Esophagus squamous epithelium (tissue), 4 donors: ENCODE measurements around the gene OR4C5.
"Not testable (repeated sequence)": the region's sequence is repeated elsewhere in the genome, so short reads cannot be mapped to it uniquely, and the experiment has no call there.

Experiments
- CTCF ChIP-seq, 6 experiments: fragments of 450-650 bp in 4 of 6; fragments of 200-600 bp in 2 of 6; sonication (generic) in 2 of 6; IDR thresholded peaks; one replicate each; pipeline ENCODE4 v1.5.1; 2016 to 2019; ENCODE audit warnings: antibody characterized with exemption in 6 of 6, mild to moderate bottlenecking in 4 of 6, moderate library complexity in 4 of 6
- POLR2A ChIP-seq, 4 donors: fragments of 450-650 bp; IDR thresholded peaks; one replicate each; pipeline ENCODE4 v1.6.1; 2017; ENCODE audit warnings: antibody characterized with exemption in 4 of 4, mild to moderate bottlenecking in 4 of 4, moderate library complexity in 3 of 4

- not testable (repeated sequence) for TF ChIP-seq CTCF, POLR2A (IDR thresholded peaks at IDR 0.05)
Measured at GRCh38 chr11:48319813-48320212, 46.5 kb downstream of the OR4C5 start.
